ENCODE results near the gene ARIH1. TPM values are rescaled to one million over a fixed set of nuclear protein-coding genes. Genes with fewer than 3 reads are reported as not detected.

ARIH1 gene
- polyA plus RNA-seq, 4 donors: 184 to 211 (median 203) TPM

Other genes with a start within 250 kb of the ARIH1 start
- 100 to 1,000 TPM; 599 to 668 (median 642) TPM for gene PKM, start 243.1 kb upstream of the ARIH1 start, polyA plus RNA-seq (ENCODE audit: insufficient read length in 4 of 4)
- gene PARP6, start 201.8 kb upstream of the ARIH1 start, polyA plus RNA-seq (ENCODE audit: insufficient read length in 4 of 4): 100 to 1,000 TPM in 2 of 4 donors, 10 to 100 TPM in 2; 87.4 to 128 (median 97.6) TPM
- 1 to 10 TPM; 3.9 to 5.2 (median 4.3) TPM for gene CELF6, start 154.2 kb upstream of the ARIH1 start, polyA plus RNA-seq (ENCODE audit: insufficient read length in 4 of 4)
- 100 to 1,000 TPM; 102 to 127 (median 121) TPM for gene HEXA, start 98.3 kb upstream of the ARIH1 start, polyA plus RNA-seq (ENCODE audit: insufficient read length in 4 of 4)
- gene TMEM202, start 76.0 kb upstream of the ARIH1 start, polyA plus RNA-seq (ENCODE audit: insufficient read length in 4 of 4): not detected
- gene GOLGA6B, start 180.4 kb downstream of the ARIH1 start, polyA plus RNA-seq (ENCODE audit: insufficient read length in 4 of 4): under 1 TPM in 3 of 4 donors, not detected in 1; 0.19 to 0.53 (median 0.34) TPM
- not detected for gene HIGD2B, start 211.9 kb downstream of the ARIH1 start, polyA plus RNA-seq (ENCODE audit: insufficient read length in 4 of 4)
- 10 to 100 TPM; 39.0 to 43.9 (median 40.0) TPM for gene BBS4, start 211.9 kb downstream of the ARIH1 start, polyA plus RNA-seq (ENCODE audit: insufficient read length in 4 of 4)